GM03348 (cell line): ENCODE data around the gene METTL21C.

Source experiments
- DNase-seq: peaks from one replicate; pipeline ENCODE4 v3.0.0; 2012; ENCODE audit warnings: low spot score

The METTL21C gene

GRCh38 chr13:102697929-102698648, 3.2 kb upstream of the METTL21C start:
- DNase-seq = no peak

GRCh38 chr13:102697264-102697663, 2.4 kb upstream of the METTL21C start:
- DNase-seq = no peak

GRCh38 chr13:102696465-102696864, 1.6 kb upstream of the METTL21C start:
- DNase-seq = no peak

DNA sequence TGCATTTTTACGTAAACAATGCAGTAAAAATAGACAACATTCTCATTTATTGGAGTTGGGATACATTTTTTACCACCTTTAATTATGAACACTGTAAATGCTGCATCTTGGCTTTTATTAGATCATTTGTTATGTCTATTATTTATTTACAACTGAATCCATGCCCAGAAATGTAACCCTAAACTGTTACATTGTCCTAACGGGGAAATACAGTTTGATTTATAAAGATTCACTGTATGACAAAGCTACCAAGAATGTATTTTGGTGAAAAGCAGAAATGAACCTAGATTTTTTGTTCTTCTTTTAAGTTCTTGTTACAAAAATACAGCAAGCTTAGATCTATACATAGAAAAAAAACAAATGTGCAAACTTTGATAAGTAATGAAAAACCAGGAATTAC, 1.1 kb downstream of the METTL21C start:
- DNase-seq = peak; percentile 56

DNA sequence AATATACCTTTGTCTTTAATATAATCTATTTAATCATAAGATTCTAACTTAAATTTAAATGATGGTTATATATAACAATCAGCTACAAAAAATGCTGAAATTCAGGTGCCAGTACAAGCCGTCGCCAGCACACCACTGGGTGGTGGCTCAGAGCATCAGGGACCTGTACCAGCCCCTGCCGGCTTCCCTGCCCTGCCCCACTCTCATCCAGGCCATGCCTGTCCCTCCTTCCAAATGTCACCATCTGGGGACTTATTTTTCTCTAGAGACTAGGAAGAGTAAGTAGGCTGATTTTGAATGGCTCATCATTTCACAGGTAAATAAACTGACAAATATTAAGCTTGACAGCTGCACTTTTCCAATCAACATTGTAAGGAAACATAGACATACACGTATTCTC, 1.6 kb downstream of the METTL21C start:
- no peak for DNase-seq

DNA sequence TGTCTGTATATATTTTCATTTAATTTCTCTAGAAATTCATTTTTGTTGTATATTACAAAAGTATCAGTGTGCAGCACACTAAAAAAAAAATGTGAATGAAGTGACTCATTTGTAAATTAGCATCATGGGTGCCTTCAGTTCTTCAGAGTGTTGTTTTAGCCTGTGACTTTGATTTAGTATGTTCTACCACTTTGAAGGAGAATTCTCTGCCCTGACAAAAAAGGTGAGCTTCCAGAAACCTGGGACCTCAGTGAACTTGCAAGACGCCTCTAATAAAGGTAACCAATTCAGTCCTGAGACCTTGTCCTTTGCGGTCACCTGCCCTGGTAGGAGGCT, 2.4 kb downstream of the METTL21C start:
- DNase-seq = no peak

DNA sequence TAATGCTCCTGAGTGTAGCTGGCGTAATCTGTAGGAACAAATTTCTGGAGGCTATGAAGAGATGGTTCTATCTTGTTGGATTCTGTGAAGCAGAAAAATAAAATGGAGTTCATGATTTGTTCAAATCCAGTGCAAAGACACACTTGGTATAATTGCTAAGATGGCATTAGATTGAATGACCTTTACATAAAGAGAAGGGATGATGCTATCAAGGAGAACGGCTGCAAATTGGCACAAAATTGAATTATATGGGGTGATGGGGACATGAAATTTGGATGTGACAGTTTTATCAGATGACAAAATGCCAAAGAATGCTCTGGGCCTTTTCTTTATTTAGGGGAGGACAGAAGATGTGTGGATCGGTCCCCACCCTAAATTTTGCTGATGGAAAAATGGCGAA, 4.0 kb downstream of the METTL21C start:
- DNase-seq = no peak

GRCh38 chr13:102688306-102688973, 6.4 kb downstream of the METTL21C start:
- no peak for DNase-seq

DNA sequence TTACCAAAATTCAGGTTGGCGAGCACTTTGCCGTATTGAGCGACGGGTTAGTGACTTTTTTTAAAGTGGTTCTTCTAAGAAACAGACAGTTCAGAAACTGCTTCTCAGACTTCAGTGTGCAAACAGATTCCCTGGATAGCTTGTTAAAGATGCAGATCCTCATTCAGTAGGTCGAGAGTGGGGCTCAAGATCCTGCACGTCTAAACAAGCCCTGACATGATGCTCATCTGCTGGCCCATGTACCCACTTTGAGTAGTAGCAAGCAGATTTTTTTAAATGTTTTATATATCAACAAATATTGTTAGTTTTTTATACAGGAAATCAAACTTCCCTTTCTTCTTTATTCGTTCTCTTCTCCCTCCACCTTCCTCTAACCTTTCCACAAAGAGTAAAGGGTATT, 7.3 kb downstream of the METTL21C start:
- no peak for DNase-seq

DNA sequence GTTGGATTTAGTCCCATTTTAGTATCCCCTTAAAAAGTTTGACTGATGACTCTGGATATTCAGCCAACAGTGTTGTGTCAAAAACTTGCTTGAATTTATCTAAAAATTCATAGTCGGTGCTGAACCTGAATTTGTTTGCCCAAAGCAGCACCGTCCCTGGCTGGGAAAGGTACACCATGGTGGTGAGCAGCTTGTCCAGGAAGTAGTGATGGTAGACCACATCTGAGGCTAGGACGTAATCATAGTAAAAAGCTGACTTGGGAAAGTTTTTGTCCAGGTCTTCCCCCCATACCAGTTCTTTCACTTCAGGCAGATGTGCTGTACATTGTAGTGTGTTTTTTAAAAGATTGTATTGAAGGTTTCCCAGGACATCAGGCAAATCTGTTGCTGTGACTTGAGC, 8.8 kb downstream of the METTL21C start:
- DNase-seq = no peak

- DNase-seq = no peak
Observed at GRCh38 chr13:102683637-102684036, 11.2 kb downstream of the METTL21C start.

GRCh38 chr13:102682727-102683126, 12.1 kb downstream of the METTL21C start:
- no peak for DNase-seq

DNA sequence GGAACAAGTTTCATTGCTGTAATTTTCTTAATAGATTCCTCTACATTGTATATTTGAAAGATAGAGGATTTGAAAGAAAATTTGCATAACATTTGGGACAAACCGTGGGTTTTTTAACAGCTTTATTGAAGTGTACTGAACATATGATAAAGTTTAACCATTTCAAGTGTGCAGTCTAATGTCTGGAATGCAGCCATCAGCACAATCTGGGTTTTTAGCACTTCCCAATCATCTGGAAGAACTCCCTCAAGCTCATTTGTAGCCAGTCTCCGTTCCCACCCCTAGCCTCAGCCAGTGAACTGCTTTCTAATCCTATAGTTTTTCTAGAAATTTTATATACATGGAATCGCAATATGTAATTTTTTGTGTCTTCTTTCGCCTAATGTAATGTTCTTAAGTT, 12.6 kb downstream of the METTL21C start:
- no peak for DNase-seq

DNA sequence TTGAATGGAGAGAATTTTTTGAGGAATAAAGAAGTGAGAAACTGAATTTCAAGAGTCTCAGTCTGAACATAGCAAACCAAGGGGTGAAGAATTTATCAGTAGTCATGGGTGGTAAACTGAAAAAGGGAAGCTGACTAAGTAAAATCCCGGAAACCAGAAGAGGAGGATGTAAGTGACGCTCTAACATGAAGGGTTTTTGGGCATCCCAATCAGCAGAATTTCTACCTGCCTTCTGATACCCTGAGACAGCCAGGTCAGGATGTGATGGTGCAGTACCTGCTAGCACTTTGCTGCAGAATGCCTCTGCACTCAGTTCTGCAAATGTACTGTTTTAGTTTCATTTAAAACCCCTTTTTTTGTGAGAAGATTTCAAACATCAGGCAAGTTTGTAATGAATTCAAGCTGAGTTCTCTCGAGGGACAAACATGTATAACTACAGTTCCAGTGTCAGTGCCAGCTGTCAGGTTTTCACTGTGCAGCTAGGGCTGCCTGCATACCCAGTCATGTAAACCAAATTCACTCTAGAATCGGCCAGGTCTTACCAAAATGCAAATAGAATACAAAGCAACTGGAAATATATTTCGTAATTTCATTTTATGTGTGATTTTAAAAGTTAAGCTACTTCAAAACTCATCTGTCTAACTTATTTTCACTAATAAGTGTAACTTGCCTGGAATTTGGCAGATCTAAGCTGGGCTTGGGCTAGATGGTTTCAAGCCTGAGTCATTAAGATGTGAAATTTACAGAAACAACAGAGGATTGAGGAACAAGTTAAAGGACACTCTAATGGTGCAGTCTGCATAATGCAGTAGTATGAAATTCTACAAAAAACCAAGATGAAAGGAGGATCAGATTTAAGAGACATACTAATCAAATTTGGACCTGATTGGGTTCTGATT, 13.8 kb downstream of the METTL21C start:
- peak; percentile 34 for DNase-seq

GRCh38 chr13:102680133-102680717, 14.6 kb downstream of the METTL21C start:
- no peak for DNase-seq

GRCh38 chr13:102679449-102680132, 15.3 kb downstream of the METTL21C start:
- DNase-seq = no peak

GRCh38 chr13:102678339-102679107, 16.3 kb downstream of the METTL21C start:
- no peak for DNase-seq

DNA sequence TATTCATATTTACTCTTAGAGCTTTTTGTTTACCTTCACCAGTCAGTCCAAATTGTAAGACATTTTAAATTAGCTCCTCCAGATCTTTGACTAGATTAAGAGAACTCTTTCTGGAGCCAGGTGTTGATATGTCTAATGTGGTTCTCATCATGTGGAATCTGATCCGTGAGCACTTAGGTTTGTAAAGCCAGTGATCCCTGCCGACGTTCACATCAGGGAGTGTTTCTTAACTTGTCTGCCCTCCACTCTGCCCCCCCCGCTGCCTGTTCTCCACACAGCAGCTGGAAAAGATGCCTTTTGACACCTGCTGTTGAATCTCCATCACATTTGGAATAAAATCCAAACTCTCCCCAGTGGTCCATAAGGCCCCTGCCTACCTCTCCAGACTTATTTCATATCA, 17.7 kb downstream of the METTL21C start:
- no peak for DNase-seq

- no peak for DNase-seq
Observed at GRCh38 chr13:102675115-102675514, 19.7 kb downstream of the METTL21C start.

- DNase-seq = no peak
Observed at GRCh38 chr13:102670130-102670529, 24.7 kb downstream of the METTL21C start.

- DNase-seq = no peak
Observed at GRCh38 chr13:102667911-102668310, 26.9 kb downstream of the METTL21C start.
